Kidney (tissue), 14 donors: ENCODE data around the gene CTRB1. TPM values are rescaled to one million over a fixed set of nuclear protein-coding genes. Genes with fewer than 3 reads are reported as not detected.

Experiments used
- DNase-seq, 5 donors: peaks; one replicate each; pipeline ENCODE4 v3.0.0-alpha.2; 2013 to 2020
- FAIRE-seq: peaks from 2 replicates; lab custom pipeline; 2012; peaks lifted over from hg19 to GRCh38; lab: Jason Lieb, UNC
- H3K27ac ChIP-seq, 2 donors: one replicate each; pipeline ENCODE4 v1.7.0; 2013; ENCODE audit warnings: low read depth in 2 of 2, low read length in 2 of 2, inconsistent platforms in 1 of 2
- H3K27me3 ChIP-seq: one replicate; pipeline ENCODE4 v1.7.1; 2013; ENCODE audit warnings: low read length, inconsistent platforms; ENCODE audit not compliant: control insufficient read depth, insufficient read depth
- H3K36me3 ChIP-seq, 3 donors: one replicate each; pipeline versions ENCODE4 v1.7.0 to v1.7.1; 2013; ENCODE audit warnings: low read length in 3 of 3, control low read depth in 1 of 3, inconsistent platforms in 1 of 3; ENCODE audit not compliant: insufficient read depth in 3 of 3, control insufficient read depth in 2 of 3
- H3K4me1 ChIP-seq, 3 donors: one replicate each; pipeline versions ENCODE4 v1.7.0 to v1.7.1; 2013; ENCODE audit warnings: low read length in 3 of 3, inconsistent platforms in 1 of 3, low read depth in 1 of 3; ENCODE audit not compliant: control insufficient read depth in 2 of 3, insufficient read depth in 2 of 3
- H3K4me3 ChIP-seq, 3 donors: one replicate each; pipeline versions ENCODE4 v1.7.0 to v1.8.1; 2013; ENCODE audit warnings: low read length in 3 of 3, control low read depth in 1 of 3, inconsistent platforms in 1 of 3
- H3K9ac ChIP-seq, 3 donors: one replicate each; pipeline versions ENCODE4 v1.7.0 to v1.7.1; 2013; ENCODE audit warnings: low read length in 3 of 3, control low read depth in 1 of 3, inconsistent platforms in 1 of 3
- H3K9me3 ChIP-seq, 3 donors: one replicate each; pipeline versions ENCODE4 v1.7.0 to v1.7.1; 2013; ENCODE audit warnings: low read length in 3 of 3, control low read depth in 1 of 3, inconsistent platforms in 1 of 3; ENCODE audit not compliant: control insufficient read depth in 2 of 3, insufficient read depth in 1 of 3
- intact Hi-C: fragments of 100-400 bp; cut with DNase I; formaldehyde crosslinking; loops from one replicate; pipeline ENCODE4 v1.11.1; 2022
- polyA plus RNA-seq: library from polyadenylated mRNA; stranded (reverse); fragments of 350-450 nt; fragmentation: Illumina TruSeq; extraction: RNeasy Lipid Tissue Mini Kit (QIAGEN cat#74804); gene quantifications from one replicate; pipeline ENCODE4 v1.2.3, GENCODE V29; 2014; ENCODE audit warnings: low read depth, low replicate concordance; ENCODE audit not compliant: insufficient read depth
- total RNA-seq: library from RNA; stranded (reverse); fragmentation: NEBNext Ultra II Directional; extraction: Animal tissue kit (Norgen Biotek cat#: 25700); gene quantifications from one replicate; pipeline ENCODE4 v1.2.1, GENCODE V29; 2021
- TF ChIP-seq, protein P1 (sequence below): IDR thresholded peaks from 3 replicates; pipeline ENCODE4 v1.5.1; 2012; ENCODE audit warnings: mild to moderate bottlenecking, moderate library complexity, borderline replicate concordance; ENCODE audit not compliant: insufficient read depth; ENCODE audit errors: extremely low read depth
- donor health status: control.
- donor health status: control.
- donor health status: control.
- donor health status: control.
- donor health status: control.
- donor health status: DM: yes; HTN: yes; CAD: no.
- donor health status: Normal renal cell carcinoma (clear cell type).

CTRB1 gene
- total and polyA plus RNA-seq, 2 donors from 2014 or later, result not detected

DNA sequence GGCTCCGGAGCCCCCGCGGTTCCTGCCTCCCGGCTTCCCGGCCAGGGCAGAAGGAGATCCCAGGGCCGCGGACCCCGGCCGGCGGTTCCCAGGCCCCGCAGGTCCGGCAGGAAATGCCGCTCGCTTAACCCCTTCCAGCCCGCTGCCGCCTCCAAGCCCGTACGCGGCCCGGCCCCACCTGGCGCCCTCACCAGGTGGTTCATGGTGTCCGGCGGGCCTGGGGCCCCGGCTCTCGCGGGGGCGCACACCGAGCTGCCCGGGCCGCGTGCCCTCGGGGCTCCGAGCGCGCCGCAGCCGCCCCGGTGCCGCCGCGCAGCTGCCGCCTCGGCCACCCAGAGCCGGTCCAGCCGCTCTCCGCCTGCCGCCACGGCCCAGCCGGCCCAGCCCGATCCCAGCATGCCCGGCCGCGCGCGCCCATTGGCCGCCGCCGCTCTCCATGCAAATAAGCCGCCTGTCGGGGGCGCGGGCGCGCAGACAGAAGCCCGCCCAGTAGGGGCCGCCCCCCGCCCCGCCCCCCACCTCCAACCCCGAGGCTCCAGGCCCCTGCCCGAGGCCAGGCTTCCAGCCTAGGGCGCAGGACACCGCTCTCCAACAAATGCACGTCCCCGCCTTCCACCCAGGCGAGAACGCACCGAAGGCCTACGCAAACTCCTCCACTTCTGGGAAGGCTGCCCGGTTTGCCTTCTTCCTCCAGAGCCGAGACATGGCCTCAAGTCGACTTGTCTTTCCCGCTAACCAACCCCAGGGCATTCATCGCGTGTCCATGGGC, 32.7 kb downstream of the CTRB1 start, which contains the start of gene BCAR1:
Gene BCAR1, minus strand, starts transcription at position 345 of the 769 bp plus-strand sequence. Its CDS starts 142 bp downstream, at position 203.
- peak within 1 kb of the TSS; percentile 38 to 91 (median 66) for H3K9ac ChIP-seq
- intact Hi-C loops, result no loop called here
- FAIRE-seq (no peak), DNase-seq (peak; percentile 92 to 97 (median 95))
- no peaks in the 10 kb centered on the region for H3K27me3 ChIP-seq
- H3K9me3 ChIP-seq, result no peaks in the 10 kb centered on the region
- peak within 1 kb of the TSS; percentile 93 to 97 for H3K27ac ChIP-seq
- H3K4me1 ChIP-seq, result peaks cover 0 to 76% (median 72%) of the 10 kb centered on the region in 3 donors
- no peaks in the 10 kb centered on the region for H3K36me3 ChIP-seq
- peak within 1 kb of the TSS; percentile 46 to 84 (median 53) for H3K4me3 ChIP-seq
- TF ChIP-seq, protein P1, sequence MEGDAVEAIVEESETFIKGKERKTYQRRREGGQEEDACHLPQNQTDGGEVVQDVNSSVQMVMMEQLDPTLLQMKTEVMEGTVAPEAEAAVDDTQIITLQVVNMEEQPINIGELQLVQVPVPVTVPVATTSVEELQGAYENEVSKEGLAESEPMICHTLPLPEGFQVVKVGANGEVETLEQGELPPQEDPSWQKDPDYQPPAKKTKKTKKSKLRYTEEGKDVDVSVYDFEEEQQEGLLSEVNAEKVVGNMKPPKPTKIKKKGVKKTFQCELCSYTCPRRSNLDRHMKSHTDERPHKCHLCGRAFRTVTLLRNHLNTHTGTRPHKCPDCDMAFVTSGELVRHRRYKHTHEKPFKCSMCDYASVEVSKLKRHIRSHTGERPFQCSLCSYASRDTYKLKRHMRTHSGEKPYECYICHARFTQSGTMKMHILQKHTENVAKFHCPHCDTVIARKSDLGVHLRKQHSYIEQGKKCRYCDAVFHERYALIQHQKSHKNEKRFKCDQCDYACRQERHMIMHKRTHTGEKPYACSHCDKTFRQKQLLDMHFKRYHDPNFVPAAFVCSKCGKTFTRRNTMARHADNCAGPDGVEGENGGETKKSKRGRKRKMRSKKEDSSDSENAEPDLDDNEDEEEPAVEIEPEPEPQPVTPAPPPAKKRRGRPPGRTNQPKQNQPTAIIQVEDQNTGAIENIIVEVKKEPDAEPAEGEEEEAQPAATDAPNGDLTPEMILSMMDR, result no peak

- intact Hi-C loops, result no loop called here
- H3K4me3 ChIP-seq, result peak overlapping the region in 2 of 3 donors; percentile 20 to 48
- H3K4me1 ChIP-seq, result peaks cover 0 to 76% (median 68%) of the 10 kb centered on the region in 3 donors
- no peaks in the 10 kb centered on the region for H3K36me3 ChIP-seq
- no peak for FAIRE-seq
- peak in 2 of 5 donors; percentile 63 for DNase-seq
- no peaks in the 10 kb centered on the region for H3K27me3 ChIP-seq
- peak overlapping the region in 1 of 3 donors; percentile 65 for H3K9ac ChIP-seq
- peak overlapping the region; percentile 74 to 86 for H3K27ac ChIP-seq
- TF ChIP-seq, protein P1, result no peak
- no peaks in the 10 kb centered on the region for H3K9me3 ChIP-seq
These were observed 33.5 kb downstream of the CTRB1 start for GRCh38 chr16:75252049-75252864.

DNA sequence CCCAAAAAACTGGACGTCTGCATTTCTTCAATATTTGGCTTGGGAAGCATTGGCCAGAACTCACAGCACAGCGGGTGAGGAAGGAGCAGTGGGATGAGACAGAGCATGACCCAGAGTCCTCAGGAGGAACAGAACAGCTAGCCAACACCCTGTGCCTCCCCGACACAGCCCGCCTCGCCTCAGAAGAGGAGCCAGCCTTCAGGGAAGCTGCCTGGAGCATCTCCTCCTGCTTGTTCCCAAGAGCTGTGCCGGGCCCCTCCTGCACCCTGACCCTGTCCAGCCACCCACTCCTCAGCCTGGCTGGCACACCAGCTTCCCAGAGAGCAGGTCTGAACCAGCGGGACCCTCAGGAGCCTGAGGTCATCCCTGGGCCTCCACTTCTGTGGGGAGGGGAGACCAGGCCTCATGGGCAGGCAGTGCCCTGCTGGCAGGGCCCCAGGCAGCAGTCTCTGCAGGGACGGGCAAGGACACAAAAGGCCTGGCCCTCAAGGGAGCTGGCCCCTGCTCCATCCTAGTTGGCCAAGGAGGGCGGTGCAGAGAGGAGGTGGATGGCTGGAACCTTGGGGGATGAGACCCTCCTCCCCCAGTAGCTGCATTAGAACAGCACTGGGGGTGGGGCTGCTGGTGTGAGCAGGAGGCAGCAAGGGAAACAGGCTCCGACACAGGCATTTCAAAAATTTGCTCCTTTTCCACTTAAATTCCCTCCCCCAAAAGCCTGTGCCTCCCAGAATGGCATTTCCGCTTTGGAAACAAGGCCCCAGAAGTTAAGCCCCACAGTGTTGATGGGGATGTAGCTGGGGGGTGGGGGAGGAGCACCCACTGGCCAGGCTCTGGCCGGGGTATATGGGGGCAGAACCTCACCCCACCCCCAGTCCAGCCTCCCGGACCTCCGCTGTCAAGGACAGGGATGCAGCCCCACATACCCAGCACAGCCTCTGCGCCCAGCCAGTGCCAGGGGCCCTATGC, 34.4 kb downstream of the CTRB1 start:
- H3K9ac ChIP-seq, result peak overlapping the region in 2 of 3 donors; percentile 16 to 19
- FAIRE-seq (no peak), DNase-seq (peak in 4 of 5 donors; percentile 53 to 83 (median 74))
- H3K4me1 ChIP-seq, result peaks cover 0 to 76% (median 59%) of the 10 kb centered on the region in 3 donors
- peak overlapping the region; percentile 55 to 86 for H3K27ac ChIP-seq
- no peak overlapping the region for H3K4me3 ChIP-seq
- no peaks in the 10 kb centered on the region for H3K27me3 ChIP-seq
- no peaks in the 10 kb centered on the region for H3K36me3 ChIP-seq
- TF ChIP-seq, protein P1, result no peak
- intact Hi-C loops, result no loop called here
- no peaks in the 10 kb centered on the region for H3K9me3 ChIP-seq
